Measurements from ENCODE around the gene CDH15. TPM values are rescaled to one million over a fixed set of nuclear protein-coding genes. Genes with fewer than 3 reads are reported as not detected.

Gene CDH15
- total and polyA plus RNA-seq, 2 donors (not counting 1 experiment from before 2014, with no cell fraction given) = not detected

- Mint-ChIP-seq H3K4me1 (peaks cover 26% of the 10 kb centered on the region), H3K4me3 (no peak overlapping the region), H3K27ac (no peak overlapping the region), H3K27me3 (no peaks in the 10 kb centered on the region), H3K9me3 (ENCODE audit: insufficient read depth) (no peaks in the 10 kb centered on the region)
- Histone ChIP-seq H3K4me2 (replicated peaks; ENCODE audit: low read depth, low read length, poor library complexity, severe bottlenecking) (no peak overlapping the region), H3K27me3 (replicated peaks in 1 of 4; ENCODE audit: control extremely low read depth in 1 of 4, control insufficient read depth in 3 of 4, insufficient read depth in 4 of 4, low read length in 3 of 4) (no peaks in the 10 kb centered on the region), H2AFZ (ENCODE audit: insufficient read depth, low read depth, low read length, poor library complexity, severe bottlenecking) (no peak overlapping the region), H3K9ac (ENCODE audit: low read length) (no peak overlapping the region), H4K20me1 (ENCODE audit: control insufficient read depth, insufficient read depth, low read length, poor library complexity, severe bottlenecking) (peaks cover 7% of the 10 kb centered on the region), H3K79me2 (ENCODE audit: control insufficient read depth, insufficient read depth, low read length) (no peaks in the 10 kb centered on the region), H3K9me3 (ENCODE audit: control extremely low read depth in 1 of 3, control insufficient read depth in 2 of 3, insufficient read depth in 1 of 3, low read length in 2 of 3) (peaks cover 0 to 7% (median 0%) of the 10 kb centered on the region in 3 donors), H3K27ac (ENCODE audit: low read length in 2 of 2) (no peak overlapping the region), H3K36me3 (replicated peaks in 1 of 2; ENCODE audit: control extremely low read depth in 1 of 2, control insufficient read depth in 1 of 2, extremely low read depth in 1 of 2, insufficient read depth in 2 of 2, low read length in 1 of 2) (peaks cover 0 to 2% of the 10 kb centered on the region in 2 experiments), H3K4me1 (ENCODE audit: control insufficient read depth in 2 of 2, insufficient read depth in 2 of 2, low read length in 2 of 2) (peaks cover under 1 to 7% of the 10 kb centered on the region in 2 donors), H3K4me3 (ENCODE audit: control extremely low read depth in 1 of 5, extremely low read depth in 1 of 5, insufficient read depth in 1 of 5, low read depth in 2 of 5, low read length in 4 of 5) (no peak overlapping the region)
- TF ChIP-seq EZH2 (IDR thresholded peaks at IDR 0.05; ENCODE audit: borderline replicate concordance, insufficient read depth, low read depth, low read length, poor library complexity, severe bottlenecking) (no peak), CTCF (IDR thresholded peaks at IDR 0.05) (no peak)
- POLR2A ChIA-PET = interaction anchor here (1.7 kb wide), 1 partner anchor 216 kb away, joined by 5 read pairs; no protein-coding TSS in a partner anchor
- CTCF ChIA-PET = interaction anchor here (1.4 kb wide), 1 partner anchor 420 kb away, joined by 3 read pairs; no protein-coding TSS in a partner anchor
- no peak for ATAC-seq (ENCODE audit: low read depth)
- intact Hi-C loops (cut with micrococcal nuclease) = no loop called here
- 82% methylated on average over 24 of the region's 26 CpGs for WGBS (ENCODE audit: insufficient coverage)
- DNase-seq = no peak
Measured at GRCh38 chr16:89156740-89157645, 14.6 kb upstream of the CDH15 start.

- Mint-ChIP-seq H3K4me3 (no peak overlapping the region), H3K9me3 (ENCODE audit: insufficient read depth) (no peaks in the 10 kb centered on the region), H3K27ac (no peak overlapping the region), H3K27me3 (no peaks in the 10 kb centered on the region), H3K4me1 (peaks cover 29% of the 10 kb centered on the region)
- Histone ChIP-seq H3K9ac (ENCODE audit: low read length) (no peak overlapping the region), H4K20me1 (ENCODE audit: control insufficient read depth, insufficient read depth, low read length, poor library complexity, severe bottlenecking) (peaks cover 7% of the 10 kb centered on the region), H3K4me2 (replicated peaks; ENCODE audit: low read depth, low read length, poor library complexity, severe bottlenecking) (no peak overlapping the region), H3K27me3 (replicated peaks in 1 of 4; ENCODE audit: control extremely low read depth in 1 of 4, control insufficient read depth in 3 of 4, insufficient read depth in 4 of 4, low read length in 3 of 4) (no peaks in the 10 kb centered on the region), H3K4me3 (ENCODE audit: control extremely low read depth in 1 of 5, extremely low read depth in 1 of 5, insufficient read depth in 1 of 5, low read depth in 2 of 5, low read length in 4 of 5) (no peak overlapping the region), H2AFZ (ENCODE audit: insufficient read depth, low read depth, low read length, poor library complexity, severe bottlenecking) (no peak overlapping the region), H3K36me3 (replicated peaks in 1 of 2; ENCODE audit: control extremely low read depth in 1 of 2, control insufficient read depth in 1 of 2, extremely low read depth in 1 of 2, insufficient read depth in 2 of 2, low read length in 1 of 2) (no peaks in the 10 kb centered on the region), H3K79me2 (ENCODE audit: control insufficient read depth, insufficient read depth, low read length) (no peaks in the 10 kb centered on the region), H3K27ac (ENCODE audit: low read length in 2 of 2) (no peak overlapping the region), H3K4me1 (ENCODE audit: control insufficient read depth in 2 of 2, insufficient read depth in 2 of 2, low read length in 2 of 2) (peaks cover 3 to 10% of the 10 kb centered on the region in 2 donors), H3K9me3 (ENCODE audit: control extremely low read depth in 1 of 3, control insufficient read depth in 2 of 3, insufficient read depth in 1 of 3, low read length in 2 of 3) (peaks cover 0 to 5% (median 0%) of the 10 kb centered on the region in 3 donors)
- DNase-seq (no peak), ATAC-seq (ENCODE audit: low read depth) (no peak)
- intact Hi-C loops (cut with micrococcal nuclease) = no loop called here
- TF ChIP-seq CTCF (IDR thresholded peaks at IDR 0.05) (no peak), EZH2 (IDR thresholded peaks at IDR 0.05; ENCODE audit: borderline replicate concordance, insufficient read depth, low read depth, low read length, poor library complexity, severe bottlenecking) (no peak)
- WGBS (ENCODE audit: insufficient coverage) = 96% methylated on average over 12 of the region's 12 CpGs
- POLR2A ChIA-PET = no interaction called here
- CTCF ChIA-PET = no interaction called here
Measured at GRCh38 chr16:89157778-89158177, 13.8 kb upstream of the CDH15 start.
